ENCODE measurements around the gene ENPP7. TPM values are rescaled to one million over a fixed set of nuclear protein-coding genes. Genes with fewer than 3 reads are reported as not detected.

ENPP7 gene
- polyA plus RNA-seq, 12 donors: not detected

GRCh38 chr17:79732254-79732653 is 1.5 kb downstream of the ENPP7 start:
- DNase-seq: no peak

- no peak for DNase-seq
Measured at GRCh38 chr17:79732804-79733691, 2.3 kb downstream of the ENPP7 start.

GRCh38 chr17:79733692-79734070 is 2.9 kb downstream of the ENPP7 start:
- no peak for DNase-seq

- DNase-seq: no peak
Measured at GRCh38 chr17:79735096-79735495, 4.4 kb downstream of the ENPP7 start.

GRCh38 chr17:79737046-79737921 is 6.5 kb downstream of the ENPP7 start:
- no peak for DNase-seq

- DNase-seq: no peak
Measured at GRCh38 chr17:79737922-79738578, 7.3 kb downstream of the ENPP7 start.

GRCh38 chr17:79738643-79739042 is 7.9 kb downstream of the ENPP7 start:
- no peak for DNase-seq

- DNase-seq: no peak
Measured at GRCh38 chr17:79739148-79740062, 8.7 kb downstream of the ENPP7 start.

GRCh38 chr17:79740413-79740812 is 9.7 kb downstream of the ENPP7 start:
- DNase-seq: no peak

GRCh38 chr17:79741401-79741750 is 10.6 kb downstream of the ENPP7 start:
- DNase-seq: no peak

- peak; percentile 68 for DNase-seq
Measured at GRCh38 chr17:79741751-79742588, 11.2 kb downstream of the ENPP7 start.

- DNase-seq: no peak
Measured at GRCh38 chr17:79742589-79742918, 11.8 kb downstream of the ENPP7 start.

- no peak for DNase-seq
Measured at GRCh38 chr17:79742951-79743476, 12.3 kb downstream of the ENPP7 start.

GRCh38 chr17:79743614-79744013 is 12.9 kb downstream of the ENPP7 start:
- DNase-seq: no peak

- DNase-seq: no peak
Measured at GRCh38 chr17:79745641-79746105, 14.9 kb downstream of the ENPP7 start.

- DNase-seq: no peak
Measured at GRCh38 chr17:79746889-79747507, 16.3 kb downstream of the ENPP7 start.

- no peak for DNase-seq
Measured at GRCh38 chr17:79747508-79748294, 17.0 kb downstream of the ENPP7 start.

- no peak for DNase-seq
Measured at GRCh38 chr17:79748295-79749099, 17.8 kb downstream of the ENPP7 start.

Data from muscle of arm (tissue), 12 donors.